PFSK-1 (cell line): Measurements from ENCODE around the gene MFRP.

Source experiments
- FOXP2 ChIP-seq: optimal IDR thresholded peaks from 2 replicates; pipeline ENCODE3; 2011; ENCODE audit warnings: borderline replicate concordance, control low read depth, inconsistent platforms; ENCODE audit not compliant: insufficient read depth; ENCODE audit errors: extremely low read length, extremely low read depth
- POLR2AphosphoS5 ChIP-seq: IDR thresholded peaks from 2 replicates; pipeline ENCODE4 v1.6.1; 2012; ENCODE audit warnings: low read depth, mild to moderate bottlenecking, control low read depth, low read length, moderate library complexity
- SIN3A ChIP-seq: IDR thresholded peaks from 2 replicates; pipeline ENCODE4 v1.6.1; 2012; ENCODE audit warnings: mild to moderate bottlenecking, low read length, moderate library complexity, borderline replicate concordance; ENCODE audit not compliant: insufficient read depth
- TAF1 ChIP-seq: IDR thresholded peaks from 2 replicates; pipeline ENCODE4 v1.6.1; 2012; ENCODE audit warnings: low read length, control low read depth, borderline replicate concordance; ENCODE audit not compliant: insufficient read depth
- TF ChIP-seq, protein P1 (sequence below), 2 experiments: IDR thresholded peaks; 2 replicates each; pipeline versions ENCODE4 v1.6.1 to v1.8.0; 2011 to 2012; ENCODE audit warnings: low read depth in 2 of 2, low read length in 2 of 2, control low read depth in 1 of 2, inconsistent platforms in 1 of 2, mild to moderate bottlenecking in 1 of 2, moderate library complexity in 1 of 2; ENCODE audit not compliant: insufficient read depth in 1 of 2

MFRP gene

DNA sequence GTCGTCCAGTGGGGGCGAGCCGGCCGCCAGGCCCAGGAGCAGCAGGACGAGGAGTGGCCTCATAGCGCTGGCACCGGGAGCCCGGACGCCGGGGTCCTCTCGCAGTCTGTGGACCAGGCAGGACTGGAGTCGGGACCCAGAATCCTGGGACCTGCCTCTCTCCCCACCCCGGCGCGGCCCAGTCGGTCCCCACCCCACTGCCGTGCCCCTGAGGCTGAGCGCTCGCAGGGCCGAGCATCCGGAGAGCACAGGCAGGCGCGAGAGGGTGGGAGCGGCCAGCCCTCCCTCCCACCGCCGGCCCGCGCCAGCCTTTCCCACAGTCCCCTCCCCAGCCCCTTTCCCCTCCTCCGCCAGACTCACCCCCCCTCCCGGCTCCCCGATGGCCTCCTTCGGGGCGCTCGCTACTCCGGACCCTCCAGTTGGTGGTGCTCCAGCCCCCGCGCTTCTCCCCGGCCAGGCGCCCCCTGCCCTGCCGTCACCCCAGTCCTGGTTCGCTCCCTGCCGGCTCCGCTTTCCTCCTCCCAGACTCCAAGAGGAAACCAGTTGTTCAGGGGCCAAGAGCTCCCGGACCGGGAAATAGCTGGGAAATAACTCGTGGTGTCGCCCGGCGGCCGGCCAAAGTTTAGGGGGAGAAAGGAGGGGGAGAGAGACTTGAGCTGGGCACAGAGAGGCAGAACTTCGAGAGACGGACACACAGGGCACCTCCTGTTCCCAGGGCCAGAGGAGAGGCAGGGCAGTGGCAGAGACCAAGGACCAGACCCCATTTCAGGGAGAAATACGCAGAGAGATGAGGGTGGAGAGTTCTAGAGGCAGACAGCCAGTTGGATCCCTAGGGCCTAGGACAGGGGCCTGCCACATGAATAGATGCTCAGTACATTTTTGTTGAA is 5.9 kb downstream of the MFRP start, which contains the start of gene C1QTNF5:
C1QTNF5 (minus strand) TSS at position 549 of the 887 bp plus-strand sequence; CDS start at position 63, 486 bp downstream.
- TF ChIP-seq TAF1 (no peak), POLR2AphosphoS5 (no peak), FOXP2 (no peak), SIN3A (no peak)
- TF ChIP-seq, protein P1, sequence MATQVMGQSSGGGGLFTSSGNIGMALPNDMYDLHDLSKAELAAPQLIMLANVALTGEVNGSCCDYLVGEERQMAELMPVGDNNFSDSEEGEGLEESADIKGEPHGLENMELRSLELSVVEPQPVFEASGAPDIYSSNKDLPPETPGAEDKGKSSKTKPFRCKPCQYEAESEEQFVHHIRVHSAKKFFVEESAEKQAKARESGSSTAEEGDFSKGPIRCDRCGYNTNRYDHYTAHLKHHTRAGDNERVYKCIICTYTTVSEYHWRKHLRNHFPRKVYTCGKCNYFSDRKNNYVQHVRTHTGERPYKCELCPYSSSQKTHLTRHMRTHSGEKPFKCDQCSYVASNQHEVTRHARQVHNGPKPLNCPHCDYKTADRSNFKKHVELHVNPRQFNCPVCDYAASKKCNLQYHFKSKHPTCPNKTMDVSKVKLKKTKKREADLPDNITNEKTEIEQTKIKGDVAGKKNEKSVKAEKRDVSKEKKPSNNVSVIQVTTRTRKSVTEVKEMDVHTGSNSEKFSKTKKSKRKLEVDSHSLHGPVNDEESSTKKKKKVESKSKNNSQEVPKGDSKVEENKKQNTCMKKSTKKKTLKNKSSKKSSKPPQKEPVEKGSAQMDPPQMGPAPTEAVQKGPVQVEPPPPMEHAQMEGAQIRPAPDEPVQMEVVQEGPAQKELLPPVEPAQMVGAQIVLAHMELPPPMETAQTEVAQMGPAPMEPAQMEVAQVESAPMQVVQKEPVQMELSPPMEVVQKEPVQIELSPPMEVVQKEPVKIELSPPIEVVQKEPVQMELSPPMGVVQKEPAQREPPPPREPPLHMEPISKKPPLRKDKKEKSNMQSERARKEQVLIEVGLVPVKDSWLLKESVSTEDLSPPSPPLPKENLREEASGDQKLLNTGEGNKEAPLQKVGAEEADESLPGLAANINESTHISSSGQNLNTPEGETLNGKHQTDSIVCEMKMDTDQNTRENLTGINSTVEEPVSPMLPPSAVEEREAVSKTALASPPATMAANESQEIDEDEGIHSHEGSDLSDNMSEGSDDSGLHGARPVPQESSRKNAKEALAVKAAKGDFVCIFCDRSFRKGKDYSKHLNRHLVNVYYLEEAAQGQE (IDR thresholded peaks at IDR 0.05; ENCODE audit: insufficient read depth in 1 of 2, low read depth in 2 of 2, low read length in 2 of 2): no peak

DNA sequence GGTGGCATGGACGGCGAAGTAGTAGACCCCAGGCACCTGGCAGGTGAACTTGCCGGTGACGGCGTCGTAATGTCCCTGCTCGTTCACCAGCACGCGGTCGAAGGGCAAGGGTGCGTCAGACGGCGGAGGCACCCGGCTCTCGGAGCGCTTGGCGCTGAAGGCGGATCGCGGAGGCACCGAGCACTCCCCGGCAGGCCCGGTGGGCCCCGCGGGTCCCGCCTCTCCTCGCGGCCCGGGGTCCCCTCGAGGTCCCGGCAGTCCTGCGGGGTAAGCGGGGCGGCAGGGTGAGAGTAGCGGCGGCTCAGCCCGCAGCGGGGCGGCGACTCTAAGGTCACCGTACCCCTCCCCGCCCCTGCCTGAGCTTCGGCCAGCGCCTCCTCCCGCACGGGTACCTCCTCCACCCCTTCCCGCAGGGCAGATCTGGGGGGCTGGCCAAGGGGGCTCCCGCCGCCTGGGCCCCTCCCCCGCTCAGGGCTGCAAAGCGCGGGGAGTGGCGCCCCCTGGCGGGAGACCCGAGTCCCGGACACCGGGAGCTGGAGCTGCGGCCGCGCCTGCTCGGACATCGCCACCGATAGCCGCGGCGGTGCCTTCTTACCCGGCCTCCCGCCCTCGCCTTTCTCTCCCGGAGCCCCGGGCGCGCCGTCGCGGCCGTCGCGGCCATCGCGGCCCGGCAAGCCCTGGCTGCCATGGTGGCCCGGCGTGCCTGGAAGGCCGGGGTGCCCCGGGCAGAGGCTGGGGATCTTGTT is 6.7 kb downstream of the MFRP start:
- TF ChIP-seq FOXP2 (peak; percentile 43), POLR2AphosphoS5 (no peak), SIN3A (no peak), TAF1 (no peak)
- TF ChIP-seq, protein P1 (IDR thresholded peaks at IDR 0.05; ENCODE audit: insufficient read depth in 1 of 2, low read depth in 2 of 2, low read length in 2 of 2): no peak

DNA sequence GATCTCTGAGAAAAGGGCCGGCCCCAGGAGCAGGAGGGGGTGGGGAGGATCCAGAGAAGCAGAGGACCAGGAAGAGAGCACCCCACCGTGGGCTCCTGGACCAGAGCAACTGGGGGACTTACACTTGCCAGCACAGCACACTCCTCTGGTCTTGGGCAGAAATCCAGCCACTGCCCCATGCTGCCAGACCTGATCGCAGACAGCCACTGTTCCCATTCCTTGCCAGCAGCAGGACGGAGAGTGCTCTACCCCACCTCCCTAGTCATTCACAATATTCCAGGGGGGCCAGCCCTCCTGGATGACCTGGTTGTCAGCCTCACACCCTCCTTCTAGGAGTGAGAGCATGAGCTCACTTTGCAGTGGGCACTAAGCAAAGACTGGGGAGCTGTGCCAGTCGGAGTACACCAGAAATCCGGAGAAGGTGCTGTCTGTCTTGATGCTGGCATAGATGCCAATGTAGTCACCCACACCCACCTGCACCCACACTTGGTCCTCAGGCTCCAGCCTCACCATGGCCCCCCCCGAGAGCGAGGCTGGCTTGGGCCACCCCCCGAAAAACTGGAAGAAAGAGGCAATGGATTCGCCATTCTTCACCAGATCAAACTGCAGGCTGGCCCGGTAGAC is 7.4 kb downstream of the MFRP start:
- TF ChIP-seq TAF1 (no peak), FOXP2 (no peak), POLR2AphosphoS5 (no peak), SIN3A (no peak)
- TF ChIP-seq, protein P1 (IDR thresholded peaks at IDR 0.05; ENCODE audit: insufficient read depth in 1 of 2, low read depth in 2 of 2, low read length in 2 of 2): no peak

DNA sequence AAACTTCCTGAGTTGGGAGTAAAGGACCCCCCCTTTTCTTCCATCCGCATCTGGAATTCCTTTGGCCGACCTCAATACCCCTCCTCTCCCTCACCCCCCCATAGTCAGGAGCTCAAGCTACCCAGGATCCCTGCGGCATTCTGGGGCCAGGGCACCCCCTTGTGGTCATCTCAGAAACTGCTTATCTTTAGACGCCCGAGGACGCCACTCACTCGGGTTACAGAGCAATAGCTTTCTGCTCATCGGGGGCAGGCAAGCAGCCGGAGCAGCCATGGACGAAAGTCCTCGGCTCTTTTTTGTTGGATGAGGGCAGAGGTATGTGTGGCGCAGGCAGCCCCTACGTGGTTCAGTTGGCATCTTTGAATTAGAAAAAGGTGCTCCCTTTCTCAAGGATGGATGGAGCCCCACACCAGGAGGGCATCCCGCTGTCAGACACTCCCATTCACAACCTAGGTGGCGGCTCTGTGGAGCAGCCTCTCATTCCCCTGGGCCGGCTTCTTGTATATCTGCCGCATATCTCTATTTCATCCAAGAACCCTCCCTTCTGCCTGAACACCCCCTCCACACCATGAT is 8.1 kb downstream of the MFRP start:
- TF ChIP-seq SIN3A (no peak), TAF1 (no peak), POLR2AphosphoS5 (no peak), FOXP2 (no peak)
- TF ChIP-seq, protein P1 (IDR thresholded peaks at IDR 0.05; ENCODE audit: insufficient read depth in 1 of 2, low read depth in 2 of 2, low read length in 2 of 2): no peak
